IMR-90 (cell line): ENCODE measurements around the gene FTL. TPM values are rescaled to one million over a fixed set of nuclear protein-coding genes. Genes with fewer than 3 reads are reported as not detected.

Experiments
- ATAC-seq: fragments of 200-7000 bp; cut with Tn5 transposase; 2 replicates; pipeline ENCODE4 v1.9.1; 2020; ENCODE audit warnings: low read depth, mild to moderate bottlenecking, moderate library complexity
- BruUV-seq: library from RNA; stranded (reverse); fragments of 400-500 nt; replicated peaks from 2 replicates; lab custom pipeline; 2021; lab: Mats Ljungman, UMichigan
- CTCF ChIA-PET: fragments of 300-600 bp; formaldehyde crosslinking; extraction: SDS; loops from one replicate; lab custom pipeline; 2021; ENCODE audit warnings: antibody characterized with exemption; lab: Yijun Ruan, JAX
- POLR2A ChIA-PET: fragments of 300-600 bp; sonication (Branson Sonifier 250); formaldehyde crosslinking; loops from one replicate; lab custom pipeline; 2022; ENCODE audit warnings: antibody characterized with exemption; ENCODE audit not compliant: unreplicated experiment; lab: Charles Lee
- DNase-seq: peaks from one replicate; pipeline ENCODE4 v3.0.0; 2013
- H2AFZ ChIP-seq: replicated peaks from 2 replicates; pipeline ENCODE3; 2013; ENCODE audit warnings: low read length, mild to moderate bottlenecking; ENCODE audit not compliant: poor library complexity
- H2AK5ac ChIP-seq: 2 replicates; pipeline ENCODE4 v1.6.1; 2013; ENCODE audit warnings: low read depth, low read length, inconsistent platforms
- H2AK9ac ChIP-seq: replicated peaks from 2 replicates; pipeline ENCODE3; 2013; ENCODE audit warnings: mild to moderate bottlenecking, low read depth, low read length, moderate library complexity; ENCODE audit not compliant: poor library complexity
- H2BK120ac ChIP-seq: 2 replicates; pipeline ENCODE4 v1.6.1; 2013; ENCODE audit warnings: low read depth, low read length, inconsistent platforms
- H2BK15ac ChIP-seq: 3 replicates; pipeline ENCODE4 v1.6.1; 2013; ENCODE audit warnings: low read depth, low read length, inconsistent platforms
- H2BK20ac ChIP-seq: 2 replicates; pipeline ENCODE4 v1.6.1; 2013; ENCODE audit warnings: low read depth, mild to moderate bottlenecking, inconsistent platforms, low read length, moderate library complexity
- H2BK5ac ChIP-seq: 2 replicates; pipeline ENCODE4 v1.6.1; 2013; ENCODE audit warnings: mild to moderate bottlenecking, low read depth, low read length, inconsistent platforms; ENCODE audit not compliant: poor library complexity, severe bottlenecking
- H3K14ac ChIP-seq: replicated peaks from 2 replicates; pipeline ENCODE4 v1.6.1; 2013; ENCODE audit warnings: low read depth, low read length, inconsistent platforms
- H3K18ac ChIP-seq: 2 replicates; pipeline ENCODE4 v1.6.1; 2013; ENCODE audit warnings: low read depth, low read length, control low read depth
- H3K23ac ChIP-seq: 2 replicates; pipeline ENCODE4 v1.6.1; 2013; ENCODE audit warnings: low read depth, low read length, inconsistent platforms
- H3K27ac ChIP-seq: 2 replicates; pipeline ENCODE4 v1.5.1; 2013; ENCODE audit warnings: mild to moderate bottlenecking, control low read depth, low read length; ENCODE audit not compliant: insufficient read depth
- H3K27me3 ChIP-seq: 2 replicates; pipeline ENCODE4 v1.6.1; 2013; ENCODE audit warnings: low read length; ENCODE audit not compliant: control insufficient read depth, insufficient read depth
- H3K36me3 ChIP-seq: 2 replicates; pipeline ENCODE4 v1.6.1; 2013; ENCODE audit warnings: low read length, mixed read lengths; ENCODE audit not compliant: control insufficient read depth, insufficient read depth
- H3K4ac ChIP-seq: 2 replicates; pipeline ENCODE4 v1.6.1; 2013; ENCODE audit warnings: low read depth, low read length, inconsistent platforms
- H3K4me1 ChIP-seq: 2 replicates; pipeline ENCODE4 v1.6.1; 2013; ENCODE audit warnings: low read length, mixed read lengths; ENCODE audit not compliant: control insufficient read depth, insufficient read depth
- H3K4me2 ChIP-seq: 2 replicates; pipeline ENCODE4 v1.6.1; 2013; ENCODE audit warnings: low read depth, mild to moderate bottlenecking, control low read depth, low read length, moderate library complexity
- H3K4me3 ChIP-seq: 2 replicates; pipeline ENCODE4 v1.5.1; 2013; ENCODE audit warnings: low read depth, mild to moderate bottlenecking, control low read depth, low read length, moderate library complexity; ENCODE audit not compliant: insufficient read depth
- H3K56ac ChIP-seq: 2 replicates; pipeline ENCODE4 v1.6.1; 2013; ENCODE audit warnings: low read length, inconsistent platforms; ENCODE audit not compliant: insufficient read depth; ENCODE audit errors: extremely low read depth
- H3K79me1 ChIP-seq, 2 experiments: 2 replicates each; pipeline ENCODE4 v1.6.1; 2013; ENCODE audit warnings: low read length in 2 of 2, inconsistent platforms in 1 of 2, low read depth in 1 of 2
- H3K9ac ChIP-seq: 2 replicates; pipeline ENCODE4 v1.6.1; 2013; ENCODE audit warnings: low read depth, low read length, control low read depth
- H3K9me1 ChIP-seq: 2 replicates; pipeline ENCODE4 v1.6.1; 2013; ENCODE audit warnings: low read length, inconsistent platforms; ENCODE audit not compliant: insufficient read depth
- H3K9me3 ChIP-seq: 2 replicates; pipeline ENCODE4 v1.6.1; 2013; ENCODE audit warnings: low read length; ENCODE audit not compliant: control insufficient read depth, insufficient read depth
- H4K20me1 ChIP-seq: 2 replicates; pipeline ENCODE4 v1.6.1; 2013; ENCODE audit warnings: low read length, inconsistent platforms; ENCODE audit not compliant: insufficient read depth
- H4K5ac ChIP-seq: 2 replicates; pipeline ENCODE4 v1.6.1; 2013; ENCODE audit warnings: mild to moderate bottlenecking, low read depth, low read length, control low read depth
- H4K8ac ChIP-seq, 2 experiments: 2 replicates each; pipeline ENCODE4 v1.6.1; 2013; ENCODE audit warnings: low read depth in 2 of 2, low read length in 2 of 2, control low read depth in 1 of 2, inconsistent platforms in 1 of 2
- H4K91ac ChIP-seq: 2 replicates; pipeline ENCODE4 v1.6.1; 2013; ENCODE audit warnings: low read depth, low read length, inconsistent platforms; ENCODE audit not compliant: insufficient read depth
- BHLHE40 ChIP-seq: fragments of 150-350 bp; IDR thresholded peaks from 2 replicates; pipeline ENCODE4 v1.6.1; 2016; ENCODE audit warnings: mild to moderate bottlenecking, low read depth, low read length
- CEBPB ChIP-seq: IDR thresholded peaks from 2 replicates; pipeline ENCODE4 v1.6.1; 2012; ENCODE audit warnings: low read depth, low read length, improper control_type of control experiment
- CHD1 ChIP-seq: IDR thresholded peaks from 2 replicates; pipeline ENCODE4 v1.6.1; 2012; ENCODE audit warnings: low read depth, low read length, improper control_type of control experiment
- ELK1 ChIP-seq: fragments of 150-350 bp; IDR thresholded peaks from 2 replicates; pipeline ENCODE4 v1.6.1; 2016; ENCODE audit warnings: low read depth, mild to moderate bottlenecking, low read length, moderate library complexity, borderline replicate concordance
- FOS ChIP-seq: fragments of 150-350 bp; IDR thresholded peaks from 2 replicates; pipeline ENCODE4 v1.6.1; 2016; ENCODE audit warnings: low read depth, low read length
- MAFK ChIP-seq: IDR thresholded peaks from 2 replicates; pipeline ENCODE4 v1.6.1; 2012; ENCODE audit warnings: low read depth, low read length, improper control_type of control experiment
- MAZ ChIP-seq: IDR thresholded peaks from 2 replicates; pipeline ENCODE4 v1.6.1; 2012; ENCODE audit warnings: low read depth, mild to moderate bottlenecking, low read length, improper control_type of control experiment, moderate library complexity, borderline replicate concordance
- MXI1 ChIP-seq: IDR thresholded peaks from 2 replicates; pipeline ENCODE4 v1.6.1; 2012; ENCODE audit warnings: low read depth, mild to moderate bottlenecking, low read length, moderate library complexity, borderline replicate concordance
- NFE2L2 ChIP-seq: fragments of 150-350 bp; IDR thresholded peaks from 2 replicates; pipeline ENCODE4 v1.6.1; 2016; ENCODE audit warnings: low read depth, mild to moderate bottlenecking, low read length
- POLR2A ChIP-seq: IDR thresholded peaks from 2 replicates; pipeline ENCODE4 v1.6.1; 2012; ENCODE audit warnings: mild to moderate bottlenecking, low read depth, low read length
- RAD21 ChIP-seq: IDR thresholded peaks from 2 replicates; pipeline ENCODE4 v1.6.1; 2012; ENCODE audit warnings: low read length, improper control_type of control experiment
- RCOR1 ChIP-seq: IDR thresholded peaks from 2 replicates; pipeline ENCODE4 v1.6.1; 2012; ENCODE audit warnings: mild to moderate bottlenecking, low read length, improper control_type of control experiment; ENCODE audit not compliant: insufficient replicate concordance
- RFX5 ChIP-seq: IDR thresholded peaks from 2 replicates; pipeline ENCODE4 v1.8.0; 2012; ENCODE audit warnings: low read depth, mild to moderate bottlenecking, low read length, moderate library complexity
- SMC3 ChIP-seq: fragments of 150-350 bp; IDR thresholded peaks from 2 replicates; pipeline ENCODE4 v1.6.1; 2016; ENCODE audit warnings: low read depth, mild to moderate bottlenecking, antibody characterized with exemption, low read length, moderate library complexity
- WGBS, 2 experiments: methylation state at CpG; one replicate each; pipeline versions ENCODE4 v1.1.5 to v1.1.7; 2013; ENCODE audit warnings: missing lambda C conversion rate in 2 of 2; ENCODE audit not compliant: insufficient read length in 1 of 2; ENCODE audit errors: extremely low coverage in 2 of 2; 5-methylcytosine and 5-hydroxymethylcytosine counted together
- dilution Hi-C: fragments of 300-500 bp; cut with HindIII; formaldehyde crosslinking; loops from one replicate; pipeline ENCODE4 v1.14.3; 2018; ENCODE audit warnings: low sequenced_read_pairs; ENCODE audit not compliant: unreplicated experiment
- in situ Hi-C: fragments of 300-500 bp; cut with MboI; formaldehyde crosslinking; loops from 3 replicates; pipeline ENCODE4 v1.14.3; 2019; ENCODE audit warnings: low sequenced_read_pairs, inconsistent platforms, mixed read lengths
- intact Hi-C: fragments of 100-400 bp; cut with micrococcal nuclease; formaldehyde crosslinking; loops from 2 replicates; pipeline ENCODE4 v1.10.0; 2022
- polyA plus RNA-seq, 3 experiments: library from polyadenylated mRNA; depleted of rRNA; stranded (reverse); fragments of >200 nt; gene quantifications; 2 replicates each; pipeline ENCODE4 v1.2.3, GENCODE V29; 2012; ENCODE audit warnings: low replicate concordance in 1 of 3
- total RNA-seq: library from RNA; depleted of rRNA; stranded (reverse); fragments of >200 nt; gene quantifications from 2 replicates; pipeline ENCODE4 v1.2.3, GENCODE V29; 2012
- TF ChIP-seq, protein P1 (sequence below): fragments of 150-350 bp; IDR thresholded peaks from 2 replicates; pipeline ENCODE4 v1.6.1; 2017; ENCODE audit warnings: mild to moderate bottlenecking, antibody characterized with exemption, low read length, low read depth
- TF ChIP-seq, protein P2 (sequence below): conservative IDR thresholded peaks from 2 replicates; pipeline ENCODE4 v1.5.1; 2012; ENCODE audit warnings: mild to moderate bottlenecking, low read depth, low read length, improper control_type of control experiment

FTL gene
- total and polyA plus RNA-seq, 2 of the 4 experiments (the other 2 are of a cell fraction), result 1,057 to 2,944 TPM

GRCh38 chr19:48968813-48969218, 3.7 kb downstream of the FTL start:
- no peak for ATAC-seq

More at GRCh38 chr19:48968813-48969218, 3.7 kb downstream of the FTL start:
- Histone ChIP-seq H3K4ac (no peak overlapping the region), H2BK5ac (no peak overlapping the region), H3K4me2 (no peak overlapping the region), H3K4me1 (peaks cover 9% of the 10 kb centered on the region), H3K79me1 (peaks cover 0 to 39% of the 10 kb centered on the region in 2 experiments; a peak in 3 of 4 replicates), H4K20me1 (peaks cover 45% of the 10 kb centered on the region), H4K8ac (no peak overlapping the region), H3K23ac (no peak overlapping the region), H3K9me1 (peaks cover 11% of the 10 kb centered on the region), H2BK15ac (no peak overlapping the region), H2BK20ac (no peak overlapping the region), H4K5ac (no peak overlapping the region), H3K9me3 (no peaks in the 10 kb centered on the region), H2AK9ac (no peak overlapping the region), H3K56ac (no peak overlapping the region), H3K27me3 (no peaks in the 10 kb centered on the region), H2AFZ (no peak overlapping the region), H3K36me3 (peaks cover 33% of the 10 kb centered on the region), H4K91ac (no peak overlapping the region), H3K4me3 (no peak overlapping the region), H3K27ac (no peak overlapping the region), H2AK5ac (no peak overlapping the region), H3K18ac (no peak overlapping the region), H2BK120ac (no peak overlapping the region), H3K14ac (no peak overlapping the region), H3K9ac (no peak overlapping the region)
- TF ChIP-seq SMC3 (no peak), RAD21 (no peak), RFX5 (no peak), NFE2L2 (no peak), CHD1 (no peak), ELK1 (no peak), MAZ (no peak), MXI1 (no peak), BHLHE40 (no peak), POLR2A (no peak), MAFK (no peak), CEBPB (no peak), RCOR1 (no peak), FOS (no peak)
- TF ChIP-seq, protein P1, sequence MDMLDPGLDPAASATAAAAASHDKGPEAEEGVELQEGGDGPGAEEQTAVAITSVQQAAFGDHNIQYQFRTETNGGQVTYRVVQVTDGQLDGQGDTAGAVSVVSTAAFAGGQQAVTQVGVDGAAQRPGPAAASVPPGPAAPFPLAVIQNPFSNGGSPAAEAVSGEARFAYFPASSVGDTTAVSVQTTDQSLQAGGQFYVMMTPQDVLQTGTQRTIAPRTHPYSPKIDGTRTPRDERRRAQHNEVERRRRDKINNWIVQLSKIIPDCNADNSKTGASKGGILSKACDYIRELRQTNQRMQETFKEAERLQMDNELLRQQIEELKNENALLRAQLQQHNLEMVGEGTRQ, result no peak
- TF ChIP-seq, protein P2, sequence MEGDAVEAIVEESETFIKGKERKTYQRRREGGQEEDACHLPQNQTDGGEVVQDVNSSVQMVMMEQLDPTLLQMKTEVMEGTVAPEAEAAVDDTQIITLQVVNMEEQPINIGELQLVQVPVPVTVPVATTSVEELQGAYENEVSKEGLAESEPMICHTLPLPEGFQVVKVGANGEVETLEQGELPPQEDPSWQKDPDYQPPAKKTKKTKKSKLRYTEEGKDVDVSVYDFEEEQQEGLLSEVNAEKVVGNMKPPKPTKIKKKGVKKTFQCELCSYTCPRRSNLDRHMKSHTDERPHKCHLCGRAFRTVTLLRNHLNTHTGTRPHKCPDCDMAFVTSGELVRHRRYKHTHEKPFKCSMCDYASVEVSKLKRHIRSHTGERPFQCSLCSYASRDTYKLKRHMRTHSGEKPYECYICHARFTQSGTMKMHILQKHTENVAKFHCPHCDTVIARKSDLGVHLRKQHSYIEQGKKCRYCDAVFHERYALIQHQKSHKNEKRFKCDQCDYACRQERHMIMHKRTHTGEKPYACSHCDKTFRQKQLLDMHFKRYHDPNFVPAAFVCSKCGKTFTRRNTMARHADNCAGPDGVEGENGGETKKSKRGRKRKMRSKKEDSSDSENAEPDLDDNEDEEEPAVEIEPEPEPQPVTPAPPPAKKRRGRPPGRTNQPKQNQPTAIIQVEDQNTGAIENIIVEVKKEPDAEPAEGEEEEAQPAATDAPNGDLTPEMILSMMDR, result no peak
- ChIA-PET POLR2A (no interaction called here), CTCF (no interaction called here)
- DNase-seq, result no peak
- no TSS peak for BruUV-seq
- intact Hi-C loops (loop anchor here (10.0 kb wide), 1 partner anchor 324 kb away; the partner anchor contains the start of gene CA11), dilution Hi-C loops (no loop called here), in situ Hi-C loops (loop anchor here (10.0 kb wide), 1 partner anchor 324 kb away; the partner anchor contains the start of gene CA11)
- WGBS, 2 experiments, result 95% methylated on average over 11 of the region's 15 CpGs; no CpG with 5 or more reads in 1 of the 2 experiments
